ENCODE measurements around the gene OR14C36.

Gene OR14C36

DNA sequence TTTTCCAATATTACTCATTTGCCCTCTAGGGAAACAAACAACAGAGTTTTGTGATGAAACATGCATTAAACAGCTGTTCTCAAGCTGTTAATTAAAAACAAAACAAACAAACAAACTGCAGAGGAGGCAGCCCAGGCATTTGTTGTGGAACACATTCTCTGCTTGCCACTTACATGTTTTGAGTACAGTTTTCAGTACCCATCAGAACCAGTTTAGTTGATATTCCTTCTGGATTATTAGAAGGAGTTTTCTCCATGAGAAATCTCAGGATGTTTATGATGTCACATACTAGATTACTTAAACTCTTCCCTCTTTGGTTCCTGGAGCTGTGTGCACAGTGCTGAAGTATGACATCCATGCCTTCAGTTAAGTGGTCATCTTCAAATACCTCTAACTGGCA is 26.9 kb downstream of the OR14C36 start, which contains the start of gene OR2T6:
Gene OR2T6, plus strand, starts transcription at position 301 of the 400 bp plus-strand sequence. CDS start 11,863 bp downstream, outside the sequence.
- no peak for DNase-seq (ENCODE audit: low read depth, low spot score)
- no peak within 1 kb of the TSS for H3K4me3 ChIP-seq (ENCODE audit: low read depth, low read length)
- TF ChIP-seq, protein P1, sequence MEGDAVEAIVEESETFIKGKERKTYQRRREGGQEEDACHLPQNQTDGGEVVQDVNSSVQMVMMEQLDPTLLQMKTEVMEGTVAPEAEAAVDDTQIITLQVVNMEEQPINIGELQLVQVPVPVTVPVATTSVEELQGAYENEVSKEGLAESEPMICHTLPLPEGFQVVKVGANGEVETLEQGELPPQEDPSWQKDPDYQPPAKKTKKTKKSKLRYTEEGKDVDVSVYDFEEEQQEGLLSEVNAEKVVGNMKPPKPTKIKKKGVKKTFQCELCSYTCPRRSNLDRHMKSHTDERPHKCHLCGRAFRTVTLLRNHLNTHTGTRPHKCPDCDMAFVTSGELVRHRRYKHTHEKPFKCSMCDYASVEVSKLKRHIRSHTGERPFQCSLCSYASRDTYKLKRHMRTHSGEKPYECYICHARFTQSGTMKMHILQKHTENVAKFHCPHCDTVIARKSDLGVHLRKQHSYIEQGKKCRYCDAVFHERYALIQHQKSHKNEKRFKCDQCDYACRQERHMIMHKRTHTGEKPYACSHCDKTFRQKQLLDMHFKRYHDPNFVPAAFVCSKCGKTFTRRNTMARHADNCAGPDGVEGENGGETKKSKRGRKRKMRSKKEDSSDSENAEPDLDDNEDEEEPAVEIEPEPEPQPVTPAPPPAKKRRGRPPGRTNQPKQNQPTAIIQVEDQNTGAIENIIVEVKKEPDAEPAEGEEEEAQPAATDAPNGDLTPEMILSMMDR (IDR thresholded peaks at IDR 0.05; ENCODE audit: low read depth, low read length) = no peak
- in situ Hi-C loops (cut with HindIII; ENCODE audit: low sequenced_read_pairs) = no loop called here

DNA sequence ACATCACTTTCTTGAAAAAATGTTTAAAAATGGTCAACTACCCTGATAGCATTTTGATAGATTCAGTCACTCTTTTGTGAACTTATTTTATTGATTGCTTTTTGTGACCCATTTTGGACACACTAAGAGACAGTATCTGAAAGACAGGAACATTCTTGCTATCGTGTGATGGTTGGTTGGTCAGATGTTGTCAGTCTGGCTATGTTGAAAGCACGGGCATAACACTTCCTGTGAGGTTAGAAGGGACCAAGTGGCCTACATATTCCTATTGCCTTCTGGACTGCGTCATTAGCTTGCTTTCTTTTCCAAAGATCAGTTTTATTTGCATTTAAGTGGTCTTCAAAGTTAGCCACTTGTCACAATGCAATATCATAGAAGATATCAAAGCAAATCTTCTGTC is 28.3 kb downstream of the OR14C36 start:
- TF ChIP-seq, protein P1 (IDR thresholded peaks at IDR 0.05; ENCODE audit: low read depth, low read length) = no peak
- no peak for DNase-seq (ENCODE audit: low read depth, low spot score)
- in situ Hi-C loops (cut with HindIII; ENCODE audit: low sequenced_read_pairs) = no loop called here
- no peak overlapping the region for H3K4me3 ChIP-seq (ENCODE audit: low read depth, low read length)

DNA sequence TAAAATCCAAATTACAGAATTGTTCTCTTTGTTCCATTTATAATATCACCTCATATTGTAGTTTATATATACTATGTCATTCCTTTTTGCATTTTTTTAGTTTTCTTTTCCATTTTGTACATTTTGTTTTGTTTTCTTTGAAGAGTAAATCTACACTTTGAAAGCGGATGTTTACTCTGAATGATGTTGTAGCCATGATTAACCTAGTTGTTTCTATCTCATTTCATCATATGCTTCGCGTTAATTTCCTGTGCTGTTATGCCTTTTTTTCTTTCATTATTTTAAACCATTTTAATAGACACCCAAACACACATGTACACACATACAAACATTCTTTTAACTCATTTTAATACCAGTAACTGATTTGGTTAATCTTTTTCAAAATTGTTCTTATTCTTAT is 32.3 kb downstream of the OR14C36 start:
- in situ Hi-C loops (cut with HindIII; ENCODE audit: low sequenced_read_pairs) = no loop called here
- H3K4me3 ChIP-seq (ENCODE audit: low read depth, low read length) = no peak overlapping the region
- TF ChIP-seq, protein P1 (IDR thresholded peaks at IDR 0.05; ENCODE audit: low read depth, low read length) = no peak
- no peak for DNase-seq (ENCODE audit: low read depth, low spot score)

DNA sequence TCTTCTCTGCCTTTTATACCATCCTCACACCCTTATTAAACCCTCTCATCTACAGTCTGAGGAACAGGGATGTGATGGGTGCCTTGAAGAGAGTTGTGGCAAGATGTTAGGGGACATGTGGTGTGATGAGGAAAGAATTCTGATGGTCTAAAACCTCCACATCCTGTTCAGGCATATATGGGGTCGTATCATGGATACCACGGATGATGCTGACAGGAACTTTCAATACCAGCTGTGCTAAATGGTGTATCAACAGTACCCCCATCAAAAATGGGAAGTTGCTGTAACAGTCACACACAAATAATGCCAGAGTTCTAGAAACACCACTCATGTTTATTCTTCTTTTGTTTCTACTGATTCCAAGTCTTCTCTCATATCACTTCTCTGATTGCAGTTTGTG is 39.9 kb downstream of the OR14C36 start:
- TF ChIP-seq, protein P1 (IDR thresholded peaks at IDR 0.05; ENCODE audit: low read depth, low read length) = no peak
- no peak overlapping the region for H3K4me3 ChIP-seq (ENCODE audit: low read depth, low read length)
- in situ Hi-C loops (cut with HindIII; ENCODE audit: low sequenced_read_pairs) = no loop called here
- DNase-seq (ENCODE audit: low read depth, low spot score) = no peak

DNA sequence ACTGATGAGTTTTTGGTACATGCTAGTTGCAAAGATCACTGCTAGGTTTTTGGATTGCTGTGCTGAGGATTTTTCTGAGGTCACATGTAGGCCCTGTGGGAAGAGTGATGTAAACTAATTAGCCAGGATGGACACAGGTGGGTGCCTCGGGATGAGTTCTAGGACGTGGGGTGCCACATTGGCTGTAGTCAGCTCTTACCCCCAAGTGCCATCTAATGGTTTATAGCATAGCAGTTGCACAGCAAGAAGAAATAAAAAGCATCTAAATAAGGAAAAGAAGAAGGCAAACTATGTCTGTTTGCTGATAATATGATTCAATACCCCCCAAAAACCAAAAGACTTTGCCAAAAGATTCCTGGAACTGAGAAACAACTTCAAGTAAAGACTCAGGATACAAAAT is 44.5 kb downstream of the OR14C36 start:
- in situ Hi-C loops (cut with HindIII; ENCODE audit: low sequenced_read_pairs) = no loop called here
- TF ChIP-seq, protein P1 (IDR thresholded peaks at IDR 0.05; ENCODE audit: low read depth, low read length) = no peak
- H3K4me3 ChIP-seq (ENCODE audit: low read depth, low read length) = no peak overlapping the region

More for the DNA sequence above, 44.5 kb downstream of the OR14C36 start:
- DNase-seq (ENCODE audit: low read depth, low spot score) = no peak
